GM23338 (cell line): ENCODE results near the gene KLK5. TPM values are rescaled to one million over a fixed set of nuclear protein-coding genes. Genes with fewer than 3 reads are reported as not detected.
A peak's percentile ranks its signal among the peaks of the same experiment; 100 is the strongest.

Source experiments
- ATAC-seq: fragments of 200-7000 bp; cut with Tn5 transposase; 3 replicates; pipeline ENCODE4 v1.9.1; 2020
- DNase-seq: peaks from one replicate; pipeline ENCODE4 v3.0.0-alpha.2; 2015; ENCODE audit warnings: low spot score
- H2AFZ ChIP-seq: fragments of 200-600 bp; sonication (generic); 2 replicates; pipeline ENCODE4 v1.8.0; 2016; ENCODE audit warnings: antibody characterized with exemption, mild to moderate bottlenecking, moderate library complexity
- H3F3A ChIP-seq: fragments of 200-600 bp; sonication (generic); replicated peaks from 2 replicates; pipeline ENCODE4 v1.8.0; 2017; ENCODE audit warnings: antibody characterized with exemption, mixed run types, low read depth
- H3K27ac ChIP-seq: fragments of 200-600 bp; sonication (generic); 2 replicates; pipeline ENCODE4 v1.6.1; 2016; ENCODE audit warnings: low read depth
- H3K27me3 ChIP-seq: fragments of 200-600 bp; sonication (generic); 2 replicates; pipeline ENCODE4 v1.8.0; 2016; ENCODE audit warnings: mild to moderate bottlenecking, mixed run types, moderate library complexity; ENCODE audit not compliant: insufficient read depth
- H3K36me3 ChIP-seq: fragments of 200-600 bp; sonication (generic); 2 replicates; pipeline ENCODE4 v1.8.0; 2016; ENCODE audit warnings: mild to moderate bottlenecking; ENCODE audit not compliant: insufficient read depth
- H3K4me1 ChIP-seq: fragments of 200-600 bp; sonication (generic); 2 replicates; pipeline ENCODE4 v1.8.0; 2016; ENCODE audit warnings: mild to moderate bottlenecking, moderate library complexity; ENCODE audit not compliant: insufficient read depth
- H3K4me2 ChIP-seq: fragments of 200-600 bp; sonication (generic); 2 replicates; pipeline ENCODE4 v1.7.1; 2017; ENCODE audit warnings: mixed run types
- H3K4me3 ChIP-seq: fragments of 200-600 bp; sonication (generic); 2 replicates; pipeline ENCODE4 v1.6.1; 2016; ENCODE audit warnings: mixed run types
- H3K79me2 ChIP-seq: fragments of 200-600 bp; sonication (generic); replicated peaks from 2 replicates; pipeline ENCODE4 v1.8.0; 2017; ENCODE audit warnings: mild to moderate bottlenecking; ENCODE audit not compliant: insufficient read depth
- H3K9me2 ChIP-seq: fragments of 200-600 bp; sonication (generic); 2 replicates; pipeline ENCODE4 v1.8.0; 2017; ENCODE audit not compliant: insufficient read depth
- H4K20me1 ChIP-seq: fragments of 200-600 bp; sonication (generic); replicated peaks from 2 replicates; pipeline ENCODE4 v1.8.0; 2017; ENCODE audit warnings: mild to moderate bottlenecking; ENCODE audit not compliant: insufficient read depth
- H3K27ac Mint-ChIP-seq: 2 replicates; pipeline ENCODE4 v1.8.0; 2020; ENCODE audit warnings: inconsistent platforms, mild to moderate bottlenecking, moderate library complexity, mixed read lengths
- H3K27me3 Mint-ChIP-seq: 3 replicates; pipeline ENCODE4 v1.8.0; 2022; ENCODE audit warnings: low read depth, mild to moderate bottlenecking, moderate library complexity, mixed read lengths, inconsistent platforms; ENCODE audit not compliant: insufficient read depth, poor library complexity
- H3K36me3 Mint-ChIP-seq: 3 replicates; pipeline ENCODE4 v1.8.0; 2021; ENCODE audit warnings: low read depth, mild to moderate bottlenecking, inconsistent platforms, moderate library complexity, mixed read lengths
- H3K4me1 Mint-ChIP-seq: 3 replicates; pipeline ENCODE4 v1.8.0; 2020; ENCODE audit warnings: mild to moderate bottlenecking, inconsistent platforms, mixed read lengths
- H3K4me3 Mint-ChIP-seq: 3 replicates; pipeline ENCODE4 v1.8.0; 2021; ENCODE audit warnings: moderate library complexity, mild to moderate bottlenecking, inconsistent platforms, mixed read lengths
- H3K9me3 Mint-ChIP-seq: 3 replicates; pipeline ENCODE4 v1.8.0; 2020; ENCODE audit warnings: moderate library complexity, mild to moderate bottlenecking, inconsistent platforms, mixed read lengths
- CREB1 ChIP-seq: fragments of 250-450 bp; sonication (Bioruptor Pico); IDR thresholded peaks from 2 replicates; pipeline ENCODE4 v1.5.0; 2020; ENCODE audit warnings: low read depth, mild to moderate bottlenecking, moderate library complexity
- EZH2phosphoT487 ChIP-seq: fragments of 200-600 bp; sonication (generic); IDR thresholded peaks from one replicate; pipeline ENCODE4 v1.8.1; 2018; ENCODE audit warnings: antibody characterized with exemption; ENCODE audit not compliant: unreplicated experiment
- NANOG ChIP-seq: IDR thresholded peaks from 2 replicates; pipeline ENCODE4 v1.6.1; 2016; ENCODE audit warnings: antibody characterized with exemption, borderline replicate concordance
- POLR2AphosphoS5 ChIP-seq: IDR thresholded peaks from 2 replicates; pipeline ENCODE4 v1.6.1; 2016; ENCODE audit warnings: antibody characterized with exemption, low read depth
- ZNF114 ChIP-seq: fragments of 250-450 bp; sonication (Bioruptor Pico); IDR thresholded peaks from 2 replicates; pipeline ENCODE4 v1.5.0; 2020; ENCODE audit warnings: mild to moderate bottlenecking, moderate library complexity
- ZNF331 ChIP-seq: fragments of 250-450 bp; sonication (Bioruptor Pico); IDR thresholded peaks from 2 replicates; pipeline ENCODE4 v1.5.0; 2020; ENCODE audit warnings: low read depth, mild to moderate bottlenecking, moderate library complexity
- polyA plus RNA-seq: library from polyadenylated mRNA; unstranded; fragments of >200 nt; fragmentation: Nextera tagmentation; extraction: Ambion mirVana; gene quantifications from 2 replicates; pipeline ENCODE4 v1.2.1, GENCODE V29; 2016
- total RNA-seq: library from RNA; depleted of rRNA; stranded (reverse); fragments of >200 nt; shearing (Covaris generic); gene quantifications from 2 replicates; pipeline ENCODE4 v1.2.3, GENCODE V29; 2014
- TF ChIP-seq, protein P1 (sequence below): fragments of 250-450 bp; sonication (Bioruptor Pico); IDR thresholded peaks from 2 replicates; pipeline ENCODE4 v1.5.0; 2020; ENCODE audit warnings: mild to moderate bottlenecking, moderate library complexity
- TF ChIP-seq, protein P2 (sequence below): IDR thresholded peaks from one replicate; pipeline ENCODE4 v1.6.1; 2018; ENCODE audit warnings: antibody characterized with exemption; ENCODE audit not compliant: unreplicated experiment
- TF ChIP-seq, protein P3 (sequence below), 2 experiments: fragments of 200-600 bp in 1 of 2; sonication (generic) in 1 of 2; conservative IDR thresholded peaks; 2 replicates each; pipeline versions ENCODE4 v1.5.1 to v1.6.1; 2016 to 2017; ENCODE audit warnings: antibody characterized with exemption in 2 of 2, low read depth in 2 of 2, mild to moderate bottlenecking in 2 of 2, moderate library complexity in 1 of 2

Gene KLK5
- total and polyA plus RNA-seq, 2 experiments from 2014 or later, result 0.66 TPM; not detected in 1

DNA sequence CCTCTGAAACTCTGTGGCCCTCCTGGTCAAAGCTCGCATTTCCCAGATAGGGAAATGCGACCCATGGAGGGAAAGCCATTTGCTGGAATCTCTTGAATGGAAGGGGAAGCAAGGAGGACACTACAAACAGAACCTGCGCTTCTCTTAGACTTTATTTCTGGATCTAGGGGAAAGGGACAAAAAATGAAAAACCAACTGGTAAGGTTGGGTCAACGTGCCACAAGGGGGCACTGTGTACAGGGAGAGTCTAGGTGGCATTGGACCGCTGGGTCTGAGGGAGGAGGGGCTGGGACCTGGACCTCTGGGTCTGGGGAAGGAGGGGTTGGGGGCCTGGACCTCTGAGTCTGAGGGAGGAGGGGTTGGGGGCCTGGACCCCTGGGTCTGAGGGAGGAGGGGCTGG, 46.6 kb downstream of the KLK5 start:
- ATAC-seq, result peak; percentile 7
- no peak overlapping the region for H3K4me2 ChIP-seq

DNA sequence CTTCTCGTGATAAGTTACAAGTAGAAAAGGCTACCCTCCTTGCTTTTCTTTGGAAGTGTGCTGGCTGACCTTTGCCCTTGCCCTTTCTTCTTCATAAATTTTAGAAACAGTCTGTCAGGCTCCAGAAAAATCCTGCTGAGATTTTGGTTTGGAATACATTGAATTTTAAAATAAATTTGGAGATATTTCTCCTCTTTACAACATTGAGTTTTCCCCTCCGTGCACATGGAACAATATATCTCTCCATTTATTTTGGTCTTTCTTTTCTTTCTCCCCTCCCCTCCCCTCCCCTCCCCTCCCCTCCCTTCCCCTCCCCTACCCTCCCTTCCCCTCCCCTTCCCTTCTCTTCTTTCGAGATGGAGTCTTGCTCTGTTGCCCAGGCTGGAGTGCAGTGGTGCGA, 50.2 kb downstream of the KLK5 start:
- no peak overlapping the region for H2AFZ ChIP-seq
- Mint-ChIP-seq H3K27ac (no peak overlapping the region), H3K4me1 (peaks cover 5% of the 10 kb centered on the region), H3K9me3 (peaks cover 22% of the 10 kb centered on the region), H3K36me3 (no peaks in the 10 kb centered on the region), H3K4me3 (no peak overlapping the region), H3K27me3 (peaks cover 3% of the 10 kb centered on the region)
- H3K36me3 ChIP-seq, result no peaks in the 10 kb centered on the region
- no peaks in the 10 kb centered on the region for H3F3A ChIP-seq
- no peak overlapping the region for H3K27ac ChIP-seq
- H3K79me2 ChIP-seq, result no peaks in the 10 kb centered on the region
- H3K9me2 ChIP-seq, result no peaks in the 10 kb centered on the region
- no peak overlapping the region for H3K4me2 ChIP-seq
- no peak overlapping the region for H3K4me3 ChIP-seq
- no peak for ATAC-seq
- no peaks in the 10 kb centered on the region for H3K27me3 ChIP-seq
- no peak for DNase-seq
- H4K20me1 ChIP-seq, result no peaks in the 10 kb centered on the region
- H3K4me1 ChIP-seq, result peaks cover 4% of the 10 kb centered on the region; the same call in 1 of the 2 replicates
- TF ChIP-seq, protein P1, sequence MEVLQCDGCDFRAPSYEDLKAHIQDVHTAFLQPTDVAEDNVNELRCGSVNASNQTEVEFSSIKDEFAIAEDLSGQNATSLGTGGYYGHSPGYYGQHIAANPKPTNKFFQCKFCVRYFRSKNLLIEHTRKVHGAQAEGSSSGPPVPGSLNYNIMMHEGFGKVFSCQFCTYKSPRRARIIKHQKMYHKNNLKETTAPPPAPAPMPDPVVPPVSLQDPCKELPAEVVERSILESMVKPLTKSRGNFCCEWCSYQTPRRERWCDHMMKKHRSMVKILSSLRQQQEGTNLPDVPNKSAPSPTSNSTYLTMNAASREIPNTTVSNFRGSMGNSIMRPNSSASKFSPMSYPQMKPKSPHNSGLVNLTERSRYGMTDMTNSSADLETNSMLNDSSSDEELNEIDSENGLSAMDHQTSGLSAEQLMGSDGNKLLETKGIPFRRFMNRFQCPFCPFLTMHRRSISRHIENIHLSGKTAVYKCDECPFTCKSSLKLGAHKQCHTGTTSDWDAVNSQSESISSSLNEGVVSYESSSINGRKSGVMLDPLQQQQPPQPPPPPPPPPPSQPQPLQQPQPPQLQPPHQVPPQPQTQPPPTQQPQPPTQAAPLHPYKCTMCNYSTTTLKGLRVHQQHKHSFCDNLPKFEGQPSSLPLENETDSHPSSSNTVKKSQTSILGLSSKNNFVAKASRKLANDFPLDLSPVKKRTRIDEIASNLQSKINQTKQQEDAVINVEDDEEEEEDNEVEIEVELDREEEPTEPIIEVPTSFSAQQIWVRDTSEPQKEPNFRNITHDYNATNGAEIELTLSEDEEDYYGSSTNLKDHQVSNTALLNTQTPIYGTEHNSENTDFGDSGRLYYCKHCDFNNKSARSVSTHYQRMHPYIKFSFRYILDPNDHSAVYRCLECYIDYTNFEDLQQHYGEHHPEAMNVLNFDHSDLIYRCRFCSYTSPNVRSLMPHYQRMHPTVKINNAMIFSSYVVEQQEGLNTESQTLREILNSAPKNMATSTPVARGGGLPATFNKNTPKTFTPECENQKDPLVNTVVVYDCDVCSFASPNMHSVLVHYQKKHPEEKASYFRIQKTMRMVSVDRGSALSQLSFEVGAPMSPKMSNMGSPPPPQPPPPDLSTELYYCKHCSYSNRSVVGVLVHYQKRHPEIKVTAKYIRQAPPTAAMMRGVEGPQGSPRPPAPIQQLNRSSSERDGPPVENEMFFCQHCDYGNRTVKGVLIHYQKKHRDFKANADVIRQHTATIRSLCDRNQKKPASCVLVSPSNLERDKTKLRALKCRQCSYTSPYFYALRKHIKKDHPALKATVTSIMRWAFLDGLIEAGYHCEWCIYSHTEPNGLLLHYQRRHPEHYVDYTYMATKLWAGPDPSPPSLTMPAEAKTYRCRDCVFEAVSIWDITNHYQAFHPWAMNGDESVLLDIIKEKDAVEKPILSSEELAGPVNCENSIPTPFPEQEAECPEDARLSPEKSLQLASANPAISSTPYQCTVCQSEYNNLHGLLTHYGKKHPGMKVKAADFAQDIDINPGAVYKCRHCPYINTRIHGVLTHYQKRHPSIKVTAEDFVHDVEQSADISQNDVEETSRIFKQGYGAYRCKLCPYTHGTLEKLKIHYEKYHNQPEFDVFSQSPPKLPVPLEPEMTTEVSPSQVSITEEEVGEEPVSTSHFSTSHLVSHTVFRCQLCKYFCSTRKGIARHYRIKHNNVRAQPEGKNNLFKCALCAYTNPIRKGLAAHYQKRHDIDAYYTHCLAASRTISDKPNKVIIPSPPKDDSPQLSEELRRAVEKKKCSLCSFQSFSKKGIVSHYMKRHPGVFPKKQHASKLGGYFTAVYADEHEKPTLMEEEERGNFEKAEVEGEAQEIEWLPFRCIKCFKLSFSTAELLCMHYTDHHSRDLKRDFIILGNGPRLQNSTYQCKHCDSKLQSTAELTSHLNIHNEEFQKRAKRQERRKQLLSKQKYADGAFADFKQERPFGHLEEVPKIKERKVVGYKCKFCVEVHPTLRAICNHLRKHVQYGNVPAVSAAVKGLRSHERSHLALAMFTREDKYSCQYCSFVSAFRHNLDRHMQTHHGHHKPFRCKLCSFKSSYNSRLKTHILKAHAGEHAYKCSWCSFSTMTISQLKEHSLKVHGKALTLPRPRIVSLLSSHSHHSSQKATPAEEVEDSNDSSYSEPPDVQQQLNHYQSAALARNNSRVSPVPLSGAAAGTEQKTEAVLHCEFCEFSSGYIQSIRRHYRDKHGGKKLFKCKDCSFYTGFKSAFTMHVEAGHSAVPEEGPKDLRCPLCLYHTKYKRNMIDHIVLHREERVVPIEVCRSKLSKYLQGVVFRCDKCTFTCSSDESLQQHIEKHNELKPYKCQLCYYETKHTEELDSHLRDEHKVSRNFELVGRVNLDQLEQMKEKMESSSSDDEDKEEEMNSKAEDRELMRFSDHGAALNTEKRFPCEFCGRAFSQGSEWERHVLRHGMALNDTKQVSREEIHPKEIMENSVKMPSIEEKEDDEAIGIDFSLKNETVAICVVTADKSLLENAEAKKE, result no peak
- TF ChIP-seq, protein P2, sequence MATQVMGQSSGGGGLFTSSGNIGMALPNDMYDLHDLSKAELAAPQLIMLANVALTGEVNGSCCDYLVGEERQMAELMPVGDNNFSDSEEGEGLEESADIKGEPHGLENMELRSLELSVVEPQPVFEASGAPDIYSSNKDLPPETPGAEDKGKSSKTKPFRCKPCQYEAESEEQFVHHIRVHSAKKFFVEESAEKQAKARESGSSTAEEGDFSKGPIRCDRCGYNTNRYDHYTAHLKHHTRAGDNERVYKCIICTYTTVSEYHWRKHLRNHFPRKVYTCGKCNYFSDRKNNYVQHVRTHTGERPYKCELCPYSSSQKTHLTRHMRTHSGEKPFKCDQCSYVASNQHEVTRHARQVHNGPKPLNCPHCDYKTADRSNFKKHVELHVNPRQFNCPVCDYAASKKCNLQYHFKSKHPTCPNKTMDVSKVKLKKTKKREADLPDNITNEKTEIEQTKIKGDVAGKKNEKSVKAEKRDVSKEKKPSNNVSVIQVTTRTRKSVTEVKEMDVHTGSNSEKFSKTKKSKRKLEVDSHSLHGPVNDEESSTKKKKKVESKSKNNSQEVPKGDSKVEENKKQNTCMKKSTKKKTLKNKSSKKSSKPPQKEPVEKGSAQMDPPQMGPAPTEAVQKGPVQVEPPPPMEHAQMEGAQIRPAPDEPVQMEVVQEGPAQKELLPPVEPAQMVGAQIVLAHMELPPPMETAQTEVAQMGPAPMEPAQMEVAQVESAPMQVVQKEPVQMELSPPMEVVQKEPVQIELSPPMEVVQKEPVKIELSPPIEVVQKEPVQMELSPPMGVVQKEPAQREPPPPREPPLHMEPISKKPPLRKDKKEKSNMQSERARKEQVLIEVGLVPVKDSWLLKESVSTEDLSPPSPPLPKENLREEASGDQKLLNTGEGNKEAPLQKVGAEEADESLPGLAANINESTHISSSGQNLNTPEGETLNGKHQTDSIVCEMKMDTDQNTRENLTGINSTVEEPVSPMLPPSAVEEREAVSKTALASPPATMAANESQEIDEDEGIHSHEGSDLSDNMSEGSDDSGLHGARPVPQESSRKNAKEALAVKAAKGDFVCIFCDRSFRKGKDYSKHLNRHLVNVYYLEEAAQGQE, result no peak
- no peak for TF ChIP-seq ZNF114 (CRISPR knock-in tag)
- TF ChIP-seq CREB1, result no peak
- TF ChIP-seq ZNF331 (CRISPR knock-in tag), result no peak
- no peak for TF ChIP-seq NANOG
- no peak for TF ChIP-seq EZH2phosphoT487

More for the DNA sequence above, 46.6 kb downstream of the KLK5 start:
- Mint-ChIP-seq H3K27ac (no peak overlapping the region), H3K4me3 (no peak overlapping the region; the same call in 2 of the 3 replicates), H3K4me1 (peaks cover 13% of the 10 kb centered on the region), H3K36me3 (no peaks in the 10 kb centered on the region; the same call in 2 of the 3 replicates), H3K9me3 (no peaks in the 10 kb centered on the region; the same call in 1 of the 3 replicates), H3K27me3 (peaks cover 21% of the 10 kb centered on the region)
- Histone ChIP-seq H3K36me3 (no peaks in the 10 kb centered on the region), H3K4me1 (peaks cover 12% of the 10 kb centered on the region; the same call in 1 of the 2 replicates), H3K27ac (no peak overlapping the region), H2AFZ (no peak overlapping the region), H3F3A (0 out of 2 replicates have a peak, but pooled peaks cover 2% of the 10 kb centered on the region), H3K79me2 (no peaks in the 10 kb centered on the region), H4K20me1 (no peaks in the 10 kb centered on the region), H3K27me3 (peaks cover 13% of the 10 kb centered on the region), H3K4me3 (no peak overlapping the region), H3K9me2 (no peaks in the 10 kb centered on the region)
- TF ChIP-seq POLR2AphosphoS5, result no peak
- TF ChIP-seq, protein P3, sequence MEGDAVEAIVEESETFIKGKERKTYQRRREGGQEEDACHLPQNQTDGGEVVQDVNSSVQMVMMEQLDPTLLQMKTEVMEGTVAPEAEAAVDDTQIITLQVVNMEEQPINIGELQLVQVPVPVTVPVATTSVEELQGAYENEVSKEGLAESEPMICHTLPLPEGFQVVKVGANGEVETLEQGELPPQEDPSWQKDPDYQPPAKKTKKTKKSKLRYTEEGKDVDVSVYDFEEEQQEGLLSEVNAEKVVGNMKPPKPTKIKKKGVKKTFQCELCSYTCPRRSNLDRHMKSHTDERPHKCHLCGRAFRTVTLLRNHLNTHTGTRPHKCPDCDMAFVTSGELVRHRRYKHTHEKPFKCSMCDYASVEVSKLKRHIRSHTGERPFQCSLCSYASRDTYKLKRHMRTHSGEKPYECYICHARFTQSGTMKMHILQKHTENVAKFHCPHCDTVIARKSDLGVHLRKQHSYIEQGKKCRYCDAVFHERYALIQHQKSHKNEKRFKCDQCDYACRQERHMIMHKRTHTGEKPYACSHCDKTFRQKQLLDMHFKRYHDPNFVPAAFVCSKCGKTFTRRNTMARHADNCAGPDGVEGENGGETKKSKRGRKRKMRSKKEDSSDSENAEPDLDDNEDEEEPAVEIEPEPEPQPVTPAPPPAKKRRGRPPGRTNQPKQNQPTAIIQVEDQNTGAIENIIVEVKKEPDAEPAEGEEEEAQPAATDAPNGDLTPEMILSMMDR (conservative IDR thresholded peaks at IDR 0.05; ENCODE audit: low read depth in 2 of 2), result peak; percentile 78 to 93
- DNase-seq, result peak; percentile 93
